ENCODE data around the gene ODC1.
A peak's percentile ranks its signal among the peaks of the same experiment; 100 is the strongest.

ODC1 gene

GRCh38 chr2:10469955-10470608 is 22.0 kb upstream of the ODC1 start:
- no peak for TF ChIP-seq MAX (IDR thresholded peaks at IDR 0.05; ENCODE audit: low read depth, low read length)
- TF ChIP-seq POLR2A (IDR thresholded peaks at IDR 0.05; ENCODE audit: extremely low read depth, insufficient read length) = no peak
- no peak for TF ChIP-seq CTCF (IDR thresholded peaks at IDR 0.05; ENCODE audit: low read depth, low read length)
- no peak for TF ChIP-seq MYC (IDR thresholded peaks at IDR 0.05; ENCODE audit: low read depth, low read length)
- no peak for DNase-seq (ENCODE audit: low read depth)
- no peak overlapping the region for H3K4me3 ChIP-seq (ENCODE audit: low read depth, low read length)

- H3K4me3 ChIP-seq (ENCODE audit: low read depth, low read length) = no peak overlapping the region
- DNase-seq (ENCODE audit: low read depth) = no peak
- TF ChIP-seq CTCF (IDR thresholded peaks at IDR 0.05; ENCODE audit: low read depth, low read length) (no peak), MAX (IDR thresholded peaks at IDR 0.05; ENCODE audit: low read depth, low read length) (no peak), MYC (IDR thresholded peaks at IDR 0.05; ENCODE audit: low read depth, low read length) (no peak), POLR2A (IDR thresholded peaks at IDR 0.05; ENCODE audit: extremely low read depth, insufficient read length) (no peak)
These were observed 21.2 kb upstream of the ODC1 start for GRCh38 chr2:10469301-10469700.

- no peak overlapping the region for H3K4me3 ChIP-seq (ENCODE audit: low read depth, low read length)
- TF ChIP-seq CTCF (IDR thresholded peaks at IDR 0.05; ENCODE audit: low read depth, low read length) (no peak), MYC (IDR thresholded peaks at IDR 0.05; ENCODE audit: low read depth, low read length) (no peak), POLR2A (IDR thresholded peaks at IDR 0.05; ENCODE audit: extremely low read depth, insufficient read length) (no peak), MAX (IDR thresholded peaks at IDR 0.05; ENCODE audit: low read depth, low read length) (no peak)
- DNase-seq (ENCODE audit: low read depth) = peak; percentile 28
These were observed 19.3 kb upstream of the ODC1 start for GRCh38 chr2:10467401-10467800.

GRCh38 chr2:10466801-10467200 is 18.7 kb upstream of the ODC1 start:
- no peak overlapping the region for H3K4me3 ChIP-seq (ENCODE audit: low read depth, low read length)
- TF ChIP-seq MAX (IDR thresholded peaks at IDR 0.05; ENCODE audit: low read depth, low read length) (no peak), MYC (IDR thresholded peaks at IDR 0.05; ENCODE audit: low read depth, low read length) (no peak), CTCF (IDR thresholded peaks at IDR 0.05; ENCODE audit: low read depth, low read length) (no peak), POLR2A (IDR thresholded peaks at IDR 0.05; ENCODE audit: extremely low read depth, insufficient read length) (no peak)
- no peak for DNase-seq (ENCODE audit: low read depth)

GRCh38 chr2:10465910-10466309 is 17.8 kb upstream of the ODC1 start:
- H3K4me3 ChIP-seq (ENCODE audit: low read depth, low read length) = no peak overlapping the region
- no peak for DNase-seq (ENCODE audit: low read depth)
- TF ChIP-seq POLR2A (IDR thresholded peaks at IDR 0.05; ENCODE audit: extremely low read depth, insufficient read length) (no peak), CTCF (IDR thresholded peaks at IDR 0.05; ENCODE audit: low read depth, low read length) (no peak), MAX (IDR thresholded peaks at IDR 0.05; ENCODE audit: low read depth, low read length) (no peak), MYC (IDR thresholded peaks at IDR 0.05; ENCODE audit: low read depth, low read length) (no peak)

Measured in NB4 (cell line).